Ishikawa (cell line): ENCODE data around the gene COG7.

Source experiments
- CEBPB ChIP-seq: IDR thresholded peaks from 2 replicates; pipeline ENCODE4 v1.6.1; 2012
- CREB1 ChIP-seq: IDR thresholded peaks from 2 replicates; pipeline ENCODE4 v1.6.1; 2012; ENCODE audit warnings: low read depth
- EGR1 ChIP-seq: IDR thresholded peaks from 2 replicates; pipeline ENCODE4 v1.6.1; 2012
- EP300 ChIP-seq: IDR thresholded peaks from 2 replicates; pipeline ENCODE4 v1.6.1; 2012; ENCODE audit warnings: borderline replicate concordance
- FOXM1 ChIP-seq: IDR thresholded peaks from 2 replicates; pipeline ENCODE4 v1.6.1; 2012; ENCODE audit warnings: low read depth, borderline replicate concordance
- MAX ChIP-seq: IDR thresholded peaks from 2 replicates; pipeline ENCODE4 v1.6.1; 2012
- NFIC ChIP-seq: IDR thresholded peaks from 2 replicates; pipeline ENCODE4 v1.6.1; 2012
- RAD21 ChIP-seq: IDR thresholded peaks from 2 replicates; pipeline ENCODE4 v1.6.1; 2012; ENCODE audit warnings: low read depth
- REST ChIP-seq: IDR thresholded peaks from 2 replicates; pipeline ENCODE4 v1.6.1; 2012; ENCODE audit warnings: low read depth, mild to moderate bottlenecking
- TAF1 ChIP-seq: IDR thresholded peaks from 2 replicates; pipeline ENCODE4 v1.6.1; 2012; ENCODE audit warnings: low read depth, mild to moderate bottlenecking
- TCF12 ChIP-seq: IDR thresholded peaks from 2 replicates; pipeline ENCODE4 v1.6.1; 2012; ENCODE audit warnings: low read depth
- TEAD4 ChIP-seq: IDR thresholded peaks from 2 replicates; pipeline ENCODE4 v1.6.1; 2012
- YY1 ChIP-seq: IDR thresholded peaks from 2 replicates; pipeline ENCODE4 v1.6.1; 2012; ENCODE audit warnings: low read depth
- ZBTB7A ChIP-seq: IDR thresholded peaks from 2 replicates; pipeline ENCODE4 v1.6.1; 2012; ENCODE audit warnings: low read depth
- TF ChIP-seq, protein P1 (sequence below): IDR thresholded peaks from 2 replicates; pipeline ENCODE4 v1.6.1; 2012

COG7 gene

DNA sequence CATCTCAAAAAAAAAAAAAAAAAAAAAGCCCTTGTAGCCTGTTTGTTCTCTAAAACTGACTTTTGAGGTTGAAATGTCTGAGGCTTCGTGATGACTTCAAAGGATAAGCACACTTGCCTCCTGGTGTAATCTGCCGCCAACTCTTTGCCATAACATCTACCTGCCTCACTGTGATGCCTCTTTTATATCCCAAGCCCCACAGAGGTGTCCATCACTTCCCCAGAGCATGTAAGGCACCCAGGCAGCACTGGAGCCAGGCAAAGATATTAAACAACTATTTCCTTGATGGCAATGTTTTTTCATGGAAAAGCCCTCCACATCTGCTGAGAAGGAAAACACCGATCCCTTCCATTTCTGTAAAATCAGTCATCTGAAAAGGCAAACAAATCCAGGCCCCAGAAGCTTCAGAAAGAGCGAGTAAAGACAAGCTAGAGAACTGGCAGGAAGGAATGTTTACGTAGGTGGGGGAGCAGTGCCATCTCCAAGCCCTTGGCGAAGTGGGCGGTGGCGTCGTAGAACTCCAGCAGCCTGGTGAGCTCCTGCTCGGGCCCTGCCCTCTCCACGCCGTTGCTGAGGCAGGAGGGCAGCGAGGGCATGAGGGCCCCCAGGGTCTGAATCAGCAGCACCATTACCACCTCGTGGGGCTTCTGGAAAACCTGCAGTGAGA is 28.6 kb downstream of the COG7 start:
- TF ChIP-seq CEBPB, result no peak
- no peak for TF ChIP-seq TEAD4
- no peak for TF ChIP-seq MAX

GRCh38 chr16:23423496-23424049 is 29.4 kb downstream of the COG7 start:
- peak; percentile 71 for TF ChIP-seq TEAD4
- peak; percentile 69 for TF ChIP-seq NFIC
- no peak for TF ChIP-seq EP300

GRCh38 chr16:23420011-23420410 is 33.0 kb downstream of the COG7 start:
- TF ChIP-seq TCF12, result no peak
- TF ChIP-seq EGR1, result no peak
- TF ChIP-seq CEBPB, result no peak
- TF ChIP-seq FOXM1, result no peak
- TF ChIP-seq, protein P1, sequence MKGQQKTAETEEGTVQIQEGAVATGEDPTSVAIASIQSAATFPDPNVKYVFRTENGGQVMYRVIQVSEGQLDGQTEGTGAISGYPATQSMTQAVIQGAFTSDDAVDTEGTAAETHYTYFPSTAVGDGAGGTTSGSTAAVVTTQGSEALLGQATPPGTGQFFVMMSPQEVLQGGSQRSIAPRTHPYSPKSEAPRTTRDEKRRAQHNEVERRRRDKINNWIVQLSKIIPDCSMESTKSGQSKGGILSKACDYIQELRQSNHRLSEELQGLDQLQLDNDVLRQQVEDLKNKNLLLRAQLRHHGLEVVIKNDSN, result no peak
- no peak for TF ChIP-seq RAD21
- no peak for TF ChIP-seq REST
- TF ChIP-seq TEAD4, result no peak
- TF ChIP-seq ZBTB7A, result no peak
- no peak for TF ChIP-seq EP300
- no peak for TF ChIP-seq MAX

- TF ChIP-seq TCF12 (no peak), MAX (no peak), CEBPB (no peak), ZBTB7A (no peak), TEAD4 (no peak), CREB1 (no peak), YY1 (no peak), EP300 (no peak), TAF1 (no peak), EGR1 (no peak)
Observed at GRCh38 chr16:23416816-23417215, 36.2 kb downstream of the COG7 start.

GRCh38 chr16:23414731-23415130 is 38.3 kb downstream of the COG7 start:
- TF ChIP-seq TEAD4 (no peak), REST (no peak), YY1 (no peak), CEBPB (no peak), ZBTB7A (no peak), RAD21 (no peak)
- TF ChIP-seq, protein P1, result no peak

DNA sequence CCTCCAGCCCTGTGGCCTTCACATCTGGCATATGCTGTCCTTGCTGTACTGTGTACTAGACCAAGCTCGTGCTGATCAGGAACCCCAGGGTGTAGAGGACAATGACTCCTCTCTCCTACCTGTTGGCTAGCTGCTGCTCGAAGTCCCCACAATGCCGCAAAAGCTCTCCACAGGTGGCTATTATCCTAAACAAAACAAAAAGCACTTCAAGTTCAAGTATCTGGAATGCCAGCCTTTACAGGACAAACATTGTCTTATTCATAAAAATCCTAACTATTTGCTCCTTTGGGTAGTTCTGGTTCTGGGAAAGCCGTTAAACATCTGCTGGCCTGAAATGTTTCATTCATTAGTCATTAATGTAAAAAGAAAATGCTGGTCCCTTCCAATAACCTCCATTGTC is 42.8 kb downstream of the COG7 start:
- peak; percentile 20; the same call in 1 of the 2 replicates for TF ChIP-seq TEAD4
- no peak for TF ChIP-seq FOXM1

GRCh38 chr16:23409522-23409921 is 43.5 kb downstream of the COG7 start:
- TF ChIP-seq RAD21, result no peak
- no peak for TF ChIP-seq TEAD4
- no peak for TF ChIP-seq CEBPB
- no peak for TF ChIP-seq NFIC
- TF ChIP-seq TCF12, result no peak
- no peak for TF ChIP-seq REST
- no peak for TF ChIP-seq FOXM1
- no peak for TF ChIP-seq ZBTB7A
- no peak for TF ChIP-seq TAF1
